Measurements from ENCODE around the gene GALNTL6. TPM values are rescaled to one million over a fixed set of nuclear protein-coding genes. Genes with fewer than 3 reads are reported as not detected.

The GALNTL6 gene
- polyA plus RNA-seq, 4 donors: 0.86 to 2.8 (median 1.1) TPM

DNA sequence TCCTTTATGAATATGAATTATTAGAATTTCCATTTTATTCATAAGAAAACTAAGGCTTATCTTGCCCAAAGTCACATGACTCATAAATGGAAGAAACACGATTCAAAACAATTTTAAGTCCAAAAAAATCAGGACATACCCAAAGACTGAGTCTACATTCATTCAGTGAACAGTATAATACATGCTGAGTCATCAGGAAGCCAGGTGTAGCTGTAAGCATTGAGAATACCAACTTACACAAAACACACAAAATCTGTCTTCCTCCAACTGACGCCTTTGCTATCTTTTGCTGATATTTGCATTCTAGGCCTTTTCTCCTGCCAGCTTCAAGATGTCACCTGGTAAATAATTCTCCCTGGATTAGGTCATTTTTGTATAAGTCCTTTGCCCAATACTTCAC, 835.3 kb downstream of the GALNTL6 start:
- DNase-seq (ENCODE audit: low read depth in 4 of 4, low spot score in 3 of 4): no peak

DNA sequence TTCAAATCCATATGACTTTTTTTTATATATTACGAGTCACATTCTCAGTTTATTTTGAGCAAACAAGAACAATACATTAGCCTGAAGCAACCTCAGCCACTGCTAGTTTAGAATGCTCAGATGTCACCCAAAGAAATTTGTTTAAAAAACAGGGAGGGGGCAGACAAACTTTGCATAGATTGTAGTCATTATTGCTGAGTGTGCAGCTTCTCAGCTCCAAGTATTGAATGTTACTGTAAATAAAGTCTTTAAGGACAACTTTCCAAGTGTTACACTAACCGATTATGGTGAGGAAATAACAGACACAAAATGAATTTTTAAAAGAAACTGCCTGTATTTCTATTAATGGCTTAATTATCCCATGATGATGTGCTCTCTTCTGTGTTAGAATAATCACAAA, 835.9 kb downstream of the GALNTL6 start:
- no peak for DNase-seq (ENCODE audit: low read depth in 4 of 4, low spot score in 3 of 4)

DNA sequence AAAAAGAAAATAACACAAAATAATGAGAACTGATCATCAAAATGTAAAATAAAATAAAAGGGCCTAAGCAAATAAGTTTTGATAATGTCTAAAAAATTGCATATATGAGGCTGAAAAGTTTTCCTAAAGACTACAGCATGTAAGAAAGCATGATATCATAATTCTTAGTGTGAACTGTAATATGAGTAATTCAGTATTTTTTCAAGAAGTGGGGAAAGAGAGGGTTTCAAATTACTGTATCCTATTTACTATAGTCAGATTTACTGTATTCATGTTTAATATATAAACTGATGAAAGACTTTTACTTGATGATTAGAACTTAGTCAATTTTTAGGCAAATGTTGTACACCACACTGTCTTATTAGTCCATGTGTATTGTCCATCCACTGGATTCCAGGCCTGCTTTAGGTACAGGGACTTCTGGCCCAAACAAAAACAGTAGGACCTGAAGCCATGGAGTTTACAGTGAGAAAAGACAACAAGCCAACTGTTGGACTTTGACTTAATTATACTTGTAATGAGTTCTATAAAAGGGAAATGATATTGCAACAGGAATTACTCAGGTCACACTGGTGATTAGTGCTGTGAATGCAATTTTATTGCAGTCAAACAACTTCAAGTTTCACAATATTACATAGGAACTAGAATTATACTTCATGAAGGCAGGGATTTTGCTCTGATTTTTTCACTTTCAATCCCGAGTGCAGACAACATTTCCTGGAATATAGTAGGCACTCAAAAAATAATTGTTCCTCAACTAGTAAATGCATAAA, 837.7 kb downstream of the GALNTL6 start:
- no peak for DNase-seq (ENCODE audit: low read depth in 4 of 4, low spot score in 3 of 4)

DNA sequence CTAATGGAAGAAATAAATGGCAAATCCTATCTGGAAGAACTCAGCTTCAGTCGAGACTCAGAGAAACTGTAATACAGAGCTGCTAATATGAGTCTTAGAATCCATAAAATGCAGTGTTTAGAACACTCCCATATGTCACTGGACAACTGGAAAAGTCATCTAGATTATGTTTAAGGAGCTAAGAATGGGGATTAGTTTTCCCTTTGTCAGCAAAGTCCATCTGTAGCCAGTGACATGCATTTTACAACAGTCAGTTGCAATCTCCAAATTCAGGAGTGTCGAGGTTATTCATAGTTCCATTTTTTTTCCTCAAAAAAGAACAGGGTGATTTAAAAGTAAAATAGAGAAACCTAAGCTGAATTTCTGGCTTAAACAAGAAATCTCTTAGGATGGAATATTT, 838.8 kb downstream of the GALNTL6 start:
- DNase-seq (ENCODE audit: low read depth in 4 of 4, low spot score in 3 of 4): no peak

DNA sequence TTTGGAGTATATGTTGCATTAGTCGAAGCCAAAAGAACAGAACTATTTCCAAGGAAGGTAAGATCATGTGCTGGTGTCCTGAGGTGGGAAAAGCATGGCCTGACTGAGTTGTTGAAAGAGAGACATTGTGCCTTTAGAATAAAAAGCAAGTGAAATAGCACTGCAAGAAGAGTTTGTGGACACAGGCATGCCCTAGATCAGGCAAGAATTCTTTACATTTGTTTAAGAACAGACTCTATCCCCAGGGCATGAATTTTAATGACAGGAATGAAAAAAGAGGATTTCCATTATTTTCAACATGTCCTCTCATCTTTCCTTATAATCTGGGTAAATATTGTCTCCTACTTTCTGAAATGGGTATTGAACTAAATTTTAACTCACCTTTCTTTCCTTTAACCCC, 839.2 kb downstream of the GALNTL6 start:
- DNase-seq (ENCODE audit: low read depth in 4 of 4, low spot score in 3 of 4): no peak

DNA sequence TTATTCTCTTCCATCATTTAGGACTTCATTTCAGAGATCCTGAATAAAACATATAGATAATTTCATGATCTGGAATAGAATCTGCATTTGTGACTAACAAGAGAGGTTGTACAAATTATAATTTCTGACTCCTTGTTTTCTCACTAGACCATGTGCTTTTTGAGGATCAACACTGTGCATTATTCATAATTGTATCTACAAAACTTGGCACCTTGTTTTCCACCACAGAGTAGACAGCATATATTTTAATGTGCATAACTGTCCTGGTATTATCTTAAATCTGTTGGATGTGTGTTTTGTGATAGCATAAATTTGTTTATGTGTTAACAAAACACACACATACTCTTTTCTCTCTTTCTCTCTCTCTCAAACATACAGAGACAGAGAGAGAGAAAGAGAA, 840.5 kb downstream of the GALNTL6 start:
- DNase-seq (ENCODE audit: low read depth in 4 of 4, low spot score in 3 of 4): no peak

DNA sequence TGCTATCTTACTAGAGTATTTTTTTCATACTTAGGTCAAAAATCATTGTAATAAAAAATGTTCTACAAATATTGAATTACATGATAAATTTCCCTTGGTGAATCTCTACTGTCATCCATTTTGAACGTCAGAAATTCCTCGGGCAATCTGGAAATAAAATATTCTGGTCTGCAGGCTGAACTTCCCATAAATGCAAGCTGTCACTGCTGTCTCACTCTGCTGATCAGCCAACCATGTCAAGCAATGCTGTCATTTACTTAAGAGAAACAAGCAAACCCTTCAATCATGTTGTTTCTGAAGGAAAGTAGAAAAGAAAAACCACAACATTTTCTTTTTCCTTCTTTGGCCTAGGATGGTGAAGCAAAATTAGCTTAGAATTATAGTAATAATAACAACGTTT, 841.3 kb downstream of the GALNTL6 start:
- DNase-seq (ENCODE audit: low read depth in 4 of 4, low spot score in 3 of 4): no peak

DNA sequence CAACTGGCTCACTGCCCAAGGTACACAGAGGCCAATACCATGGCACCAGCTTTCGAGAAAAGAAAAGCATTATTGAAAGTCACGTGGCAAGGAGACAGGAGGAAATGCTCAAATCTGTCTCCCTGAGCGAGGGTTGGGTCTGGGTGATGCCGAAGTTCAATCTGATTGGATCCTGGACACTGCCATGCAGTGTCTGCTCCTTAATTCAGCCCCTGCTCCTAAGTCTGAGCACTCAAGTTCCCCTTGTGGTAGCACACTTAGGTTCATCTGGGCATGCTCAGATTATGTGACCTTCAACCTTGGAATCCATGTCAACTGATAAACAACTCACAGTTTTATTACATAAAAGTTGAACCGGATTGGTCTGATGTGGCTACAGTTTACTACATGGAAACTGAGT, 842.9 kb downstream of the GALNTL6 start:
- DNase-seq (ENCODE audit: low read depth in 4 of 4, low spot score in 3 of 4): no peak

DNA sequence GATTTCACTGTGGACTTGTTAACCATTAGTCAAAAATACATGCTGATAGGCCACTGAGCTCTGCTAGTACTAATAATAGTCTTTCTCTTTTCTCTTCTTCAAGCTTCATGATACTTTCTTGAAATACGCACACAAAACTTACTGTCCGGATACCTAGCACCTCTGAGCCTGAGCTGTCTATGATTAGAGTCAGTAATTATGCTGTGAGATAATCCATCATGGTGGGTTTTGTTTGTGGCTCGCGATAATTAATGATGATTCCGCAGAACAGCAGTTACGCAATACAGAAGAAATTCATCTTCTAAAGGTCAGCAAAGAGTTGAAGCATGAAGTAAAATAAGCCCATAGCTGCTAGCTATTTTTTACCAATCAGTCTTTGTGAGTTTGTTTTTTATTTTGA, 843.9 kb downstream of the GALNTL6 start:
- DNase-seq (ENCODE audit: low read depth in 4 of 4, low spot score in 3 of 4): no peak

DNA sequence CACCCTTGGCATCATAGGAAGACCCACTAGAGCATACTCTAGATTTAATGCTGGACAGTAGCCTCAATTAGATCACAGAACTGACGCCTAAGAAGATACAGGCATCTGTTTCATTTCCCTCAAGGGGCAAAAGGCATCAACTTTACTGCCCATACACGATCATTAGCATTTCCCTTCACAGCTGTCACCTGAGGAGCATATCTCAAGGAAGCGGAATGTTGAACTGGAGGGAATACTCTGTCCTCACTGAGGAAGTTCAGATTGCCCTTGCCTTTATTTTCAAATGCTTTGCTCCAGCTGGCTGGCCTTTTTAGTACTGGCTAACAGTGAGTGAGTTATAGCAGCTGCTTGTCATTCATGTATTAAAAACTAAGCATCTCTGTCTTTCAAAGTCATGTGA, 847.0 kb downstream of the GALNTL6 start:
- DNase-seq (ENCODE audit: low read depth in 4 of 4, low spot score in 3 of 4): no peak

DNA sequence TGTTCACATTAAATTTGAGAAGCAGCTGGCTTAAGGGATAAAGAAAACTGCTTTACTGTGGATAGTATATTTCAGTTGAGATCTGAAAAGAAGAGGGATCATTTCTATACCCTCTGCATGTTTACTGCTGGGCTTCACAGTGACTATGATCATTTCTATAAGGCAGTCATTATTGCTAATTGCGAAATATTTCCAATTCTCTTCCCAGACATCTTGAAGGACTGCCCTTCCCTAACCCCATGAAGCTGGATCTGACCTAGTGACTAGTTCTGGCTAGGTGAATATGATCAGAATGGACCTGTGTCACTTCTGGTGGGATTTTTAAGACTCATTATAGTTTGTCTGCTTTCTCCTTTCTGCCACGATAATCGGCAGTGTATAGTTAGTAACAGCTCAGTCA, 848.9 kb downstream of the GALNTL6 start:
- DNase-seq (ENCODE audit: low read depth in 4 of 4, low spot score in 3 of 4): no peak

DNA sequence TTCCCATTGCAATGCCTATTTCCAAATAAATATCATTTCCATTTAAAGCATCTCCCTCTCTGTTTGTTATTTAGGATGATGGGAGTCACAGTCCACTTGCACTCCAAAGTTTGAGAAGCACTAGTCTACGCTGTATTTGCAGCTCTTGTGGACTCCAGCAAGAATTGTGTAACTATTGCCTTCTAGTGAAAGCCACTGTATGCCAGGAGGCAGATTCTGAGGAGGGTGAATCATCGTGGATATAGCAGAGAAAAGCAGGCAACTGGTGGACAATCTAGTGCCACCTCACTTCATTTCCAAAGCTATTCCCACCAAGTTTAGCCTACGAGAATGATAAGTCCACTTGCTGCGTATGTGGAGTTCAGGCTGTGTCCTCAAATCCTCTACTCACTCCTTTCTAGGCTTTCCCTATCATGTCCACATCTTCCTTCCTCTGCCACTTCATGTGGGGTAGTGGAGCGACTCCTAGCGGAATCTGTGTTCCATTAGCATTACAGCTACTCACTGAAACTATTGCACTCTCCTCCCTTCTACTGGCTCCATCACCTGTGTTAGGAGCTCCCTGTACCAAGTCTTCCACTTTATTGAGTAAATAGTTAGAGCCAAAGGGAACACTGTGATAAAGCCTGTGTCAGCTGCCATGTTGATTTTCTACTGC, 853.6 kb downstream of the GALNTL6 start:
- no peak for DNase-seq (ENCODE audit: low read depth in 4 of 4, low spot score in 3 of 4)

DNA sequence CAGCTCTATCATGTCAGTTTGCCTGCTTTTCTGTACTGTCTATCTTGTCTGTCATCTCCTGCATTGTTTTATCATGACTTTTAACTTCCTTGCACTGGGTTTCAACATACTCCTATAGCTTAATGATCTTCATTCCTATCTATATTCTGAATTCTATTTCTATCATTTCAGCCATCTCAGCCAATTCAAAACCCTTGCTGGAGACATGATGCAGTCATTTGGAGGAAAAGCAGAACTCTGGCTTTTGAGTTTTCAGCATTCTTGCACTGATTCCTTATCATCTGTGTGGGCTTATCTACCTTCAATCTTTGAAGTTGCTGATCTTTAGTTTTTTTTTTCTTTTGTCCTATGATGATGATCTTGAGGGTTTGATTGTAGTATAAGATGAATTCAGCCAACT, 861.6 kb downstream of the GALNTL6 start:
- DNase-seq (ENCODE audit: low read depth in 4 of 4, low spot score in 3 of 4): no peak

DNA sequence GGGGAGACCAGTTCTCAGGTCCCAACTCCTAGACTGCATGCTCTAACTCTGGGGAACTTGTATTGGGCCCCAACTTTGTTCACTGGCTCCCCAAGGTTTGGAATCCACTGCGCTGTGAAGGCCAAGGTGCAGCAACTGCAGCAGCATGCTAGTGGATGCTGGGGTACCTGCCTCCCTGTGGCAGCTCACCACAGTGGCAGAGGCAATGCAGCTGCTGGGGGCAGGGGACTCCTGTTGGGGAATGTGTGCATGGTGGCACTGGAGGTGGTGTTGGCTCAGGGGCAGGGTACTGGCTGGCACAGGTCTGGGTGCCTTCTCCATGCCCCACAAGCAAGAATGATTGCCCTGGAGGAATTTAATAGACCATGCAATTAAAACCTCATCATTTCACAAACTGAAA, 862.0 kb downstream of the GALNTL6 start:
- DNase-seq (ENCODE audit: low read depth in 4 of 4, low spot score in 3 of 4): no peak

DNA sequence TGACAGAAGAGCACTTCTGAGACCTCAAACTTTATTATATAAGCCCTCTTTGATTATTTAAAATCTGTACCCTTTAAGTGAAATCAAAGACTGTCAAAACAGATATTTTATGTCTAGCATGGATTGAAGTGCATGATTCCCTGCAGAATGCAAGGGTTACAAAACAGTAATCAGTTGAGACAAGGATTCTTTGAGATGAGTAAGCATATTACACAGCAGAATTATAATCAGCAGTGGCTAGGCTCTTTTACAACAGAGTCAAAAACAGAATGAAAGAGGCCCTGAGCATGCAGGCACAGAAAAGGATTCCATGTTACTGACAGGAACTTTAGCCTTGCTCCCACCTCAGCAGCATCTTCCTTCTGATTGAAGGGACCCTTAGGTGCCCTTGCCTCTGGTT, 867.5 kb downstream of the GALNTL6 start:
- DNase-seq (ENCODE audit: low read depth in 4 of 4, low spot score in 3 of 4): no peak

DNA sequence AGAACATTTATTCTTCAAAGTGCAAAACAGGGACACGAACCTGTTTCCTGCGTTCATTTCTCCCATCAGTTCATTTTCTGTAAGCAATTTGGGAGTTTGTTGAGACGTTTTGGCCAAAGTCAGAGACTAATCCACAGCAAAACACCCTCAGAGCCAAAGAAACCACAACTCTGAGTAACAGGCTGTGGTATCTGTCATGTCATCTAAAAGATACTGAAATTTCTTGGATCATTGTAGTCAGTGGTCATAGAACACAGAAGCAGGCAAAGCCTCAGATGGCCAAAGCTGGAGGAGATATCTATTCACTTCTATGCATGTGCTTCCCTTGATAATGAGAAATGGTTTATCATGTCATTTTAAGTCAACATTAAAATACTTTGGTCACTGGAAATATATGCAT, 869.8 kb downstream of the GALNTL6 start:
- DNase-seq (ENCODE audit: low read depth in 4 of 4, low spot score in 3 of 4): no peak

DNA sequence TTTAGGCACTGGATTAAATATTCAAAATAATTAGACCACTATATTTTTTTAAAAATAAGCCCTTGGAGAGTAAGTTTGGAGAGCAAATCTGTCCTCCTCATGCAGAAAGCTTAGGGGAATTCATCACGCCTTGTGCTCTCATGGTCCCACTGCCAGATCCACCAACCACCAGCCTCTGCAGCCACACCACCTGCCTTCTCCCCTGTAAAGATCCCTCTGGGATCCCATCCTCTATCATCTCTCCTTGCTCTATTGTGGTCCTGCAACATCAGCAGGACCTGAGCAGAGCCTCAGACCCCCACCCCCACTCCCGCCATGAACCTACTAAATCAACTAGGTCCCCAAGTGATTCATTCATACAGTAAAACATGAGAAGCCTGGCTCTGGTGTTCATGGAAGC, 872.8 kb downstream of the GALNTL6 start:
- no peak for DNase-seq (ENCODE audit: low read depth in 4 of 4, low spot score in 3 of 4)

DNA sequence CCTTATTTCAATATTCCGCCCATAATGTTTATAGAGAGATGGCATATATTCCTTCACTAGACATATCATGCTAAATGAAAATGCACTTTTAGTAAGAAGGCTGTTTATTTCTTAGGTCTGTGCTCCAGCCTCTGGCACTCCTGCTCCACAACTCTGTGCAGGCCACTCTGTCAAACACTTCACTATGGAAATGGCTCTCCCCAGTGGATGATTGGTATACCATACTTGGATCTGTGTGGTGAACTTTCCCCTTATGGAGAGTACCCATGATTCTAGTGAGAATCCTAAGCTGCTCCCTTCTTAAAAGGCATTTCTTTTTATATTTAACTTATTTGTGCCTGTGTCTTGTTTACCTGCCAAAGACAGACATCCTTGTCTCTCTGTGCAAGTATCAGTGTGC, 875.3 kb downstream of the GALNTL6 start:
- DNase-seq (ENCODE audit: low read depth in 4 of 4, low spot score in 3 of 4): no peak

DNA sequence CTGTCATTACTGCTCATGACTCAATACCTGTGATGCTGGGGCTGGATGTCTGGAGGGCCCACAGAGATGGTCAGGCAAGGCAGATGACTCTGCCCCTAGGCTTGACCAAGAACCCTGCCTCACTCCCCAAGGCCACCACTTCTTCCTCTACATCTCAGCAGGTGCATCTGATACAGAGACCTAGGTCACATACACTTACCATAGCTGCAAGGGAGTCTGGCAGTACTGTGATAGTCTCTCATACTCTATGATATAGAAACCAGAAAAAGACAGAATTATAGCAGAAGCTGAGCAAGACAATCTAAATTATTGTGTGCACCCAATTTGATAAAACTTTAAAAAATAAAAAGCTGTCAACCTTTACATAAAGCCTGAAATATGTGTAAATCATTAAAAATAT, 878.3 kb downstream of the GALNTL6 start:
- no peak for DNase-seq (ENCODE audit: low read depth in 4 of 4, low spot score in 3 of 4)

DNA sequence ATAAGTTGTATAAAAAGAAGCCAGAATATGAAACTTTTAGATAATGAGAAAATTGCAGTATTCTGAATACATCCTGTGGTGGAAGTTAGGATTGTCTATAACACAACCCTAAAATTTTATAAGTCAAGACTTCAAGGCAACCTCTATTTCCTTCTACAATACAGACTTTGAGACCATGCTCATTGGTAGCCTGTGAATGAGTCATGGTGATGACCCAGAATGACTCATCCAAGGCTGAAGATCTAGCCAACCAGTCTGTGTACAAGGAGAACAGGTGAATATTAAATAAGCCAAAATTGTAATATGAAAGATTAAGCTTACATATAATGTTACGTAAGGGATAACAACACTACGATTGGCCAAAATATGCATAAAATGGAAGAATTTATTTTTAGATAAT, 879.5 kb downstream of the GALNTL6 start:
- DNase-seq (ENCODE audit: low read depth in 4 of 4, low spot score in 3 of 4): no peak

DNA sequence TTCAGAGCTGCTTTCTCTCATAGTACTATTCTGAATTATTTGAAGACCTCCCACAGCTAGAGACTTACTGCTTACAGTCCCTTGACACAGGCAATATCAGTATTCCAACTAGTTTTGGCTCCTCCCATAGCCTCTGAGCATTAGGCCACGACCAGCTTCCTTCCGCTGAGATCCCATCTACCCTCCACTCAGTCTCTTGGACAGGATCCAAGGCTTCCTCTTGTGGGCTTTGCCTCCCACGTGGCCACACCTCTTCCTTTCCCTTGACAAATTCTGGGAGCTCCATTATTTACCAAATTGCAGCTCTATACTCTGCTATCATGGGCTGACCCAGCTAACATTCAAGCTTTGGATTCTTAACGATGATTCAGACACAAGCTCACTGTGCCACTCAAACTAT, 885.1 kb downstream of the GALNTL6 start:
- no peak for DNase-seq (ENCODE audit: low read depth in 4 of 4, low spot score in 3 of 4)

DNA sequence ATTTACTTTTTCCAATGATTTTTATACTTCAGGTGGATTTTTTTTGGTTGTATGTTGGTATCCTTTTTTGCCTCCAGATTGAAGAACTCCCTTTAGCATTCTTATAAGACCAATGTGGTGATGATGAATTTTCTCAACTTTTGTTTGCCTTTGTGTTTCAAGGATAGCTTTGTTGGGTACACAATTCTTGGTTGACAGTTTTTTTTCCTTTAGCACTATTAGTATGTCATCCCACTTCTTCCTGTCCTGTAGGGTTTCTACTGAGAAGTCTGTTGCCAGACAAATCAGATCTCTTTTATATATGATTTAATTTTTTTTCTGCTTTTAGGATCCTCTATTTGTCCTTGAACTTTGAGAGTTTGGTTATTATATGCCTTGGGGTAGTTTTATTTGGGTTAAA, 892.4 kb downstream of the GALNTL6 start:
- DNase-seq (ENCODE audit: low read depth in 4 of 4, low spot score in 3 of 4): no peak

DNA sequence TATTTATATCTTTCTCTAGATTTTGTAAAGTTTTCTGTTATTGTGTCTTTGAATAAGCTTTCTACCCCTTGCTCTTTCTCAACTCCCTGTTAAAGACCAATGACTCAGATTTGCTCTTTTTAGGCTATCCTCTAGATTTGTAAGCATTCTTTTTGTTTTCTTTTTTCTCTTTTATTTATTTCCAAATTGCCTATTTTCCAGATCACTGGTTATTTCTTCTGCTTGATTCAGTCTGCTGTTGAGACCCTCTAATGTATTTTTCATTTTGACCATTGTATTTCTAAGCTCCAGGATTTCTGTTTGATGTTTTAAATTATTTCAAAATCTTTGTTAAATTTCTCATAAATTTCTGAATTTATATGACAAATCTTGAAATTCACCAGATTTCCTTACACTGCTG, 892.8 kb downstream of the GALNTL6 start:
- DNase-seq (ENCODE audit: low read depth in 4 of 4, low spot score in 3 of 4): no peak

Data from right renal pelvis (tissue), 4 donors.